H9 (cell line): ENCODE data around the gene KRTAP20-2. TPM values are rescaled to one million over a fixed set of nuclear protein-coding genes. Genes with fewer than 3 reads are reported as not detected.

Experiments
- DNase-seq: peaks from one replicate; pipeline ENCODE4 v3.0.0-alpha.2; 2017
- H2AFZ ChIP-seq: one replicate; pipeline ENCODE4 v1.6.1; 2013; ENCODE audit warnings: mild to moderate bottlenecking, low read length, control low read depth, moderate library complexity
- H2AK5ac ChIP-seq: 2 replicates; pipeline ENCODE4 v1.6.1; 2013; ENCODE audit warnings: low read length, control low read depth, mixed read lengths; ENCODE audit not compliant: insufficient read length
- H2BK120ac ChIP-seq: one replicate; pipeline ENCODE4 v1.6.1; 2013; ENCODE audit warnings: low read depth, mild to moderate bottlenecking, low read length, control low read depth, inconsistent platforms; ENCODE audit not compliant: poor library complexity, severe bottlenecking
- H2BK12ac ChIP-seq: 2 replicates; pipeline ENCODE4 v1.6.1; 2013; ENCODE audit warnings: low read length, control low read depth, mixed read lengths, low read depth; ENCODE audit not compliant: insufficient read length
- H2BK15ac ChIP-seq: 2 replicates; pipeline ENCODE4 v1.6.1; 2013; ENCODE audit warnings: low read depth, low read length, control low read depth
- H2BK20ac ChIP-seq: one replicate; pipeline ENCODE4 v1.6.1; 2013; ENCODE audit warnings: low read depth, mild to moderate bottlenecking, low read length, control low read depth, inconsistent platforms; ENCODE audit not compliant: poor library complexity, severe bottlenecking
- H2BK5ac ChIP-seq: 2 replicates; pipeline ENCODE4 v1.6.1; 2013; ENCODE audit warnings: low read length, control low read depth, mixed read lengths; ENCODE audit not compliant: insufficient read length
- H3K14ac ChIP-seq: 2 replicates; pipeline ENCODE4 v1.6.1; 2013; ENCODE audit warnings: low read length, control low read depth; ENCODE audit not compliant: insufficient read depth
- H3K18ac ChIP-seq: 2 replicates; pipeline ENCODE4 v1.6.1; 2013; ENCODE audit warnings: low read depth, mild to moderate bottlenecking, mixed read lengths, low read length, control low read depth; ENCODE audit not compliant: insufficient read length
- H3K23ac ChIP-seq: 2 replicates; pipeline ENCODE4 v1.6.1; 2013; ENCODE audit warnings: low read length, control low read depth, mixed read lengths, low read depth; ENCODE audit not compliant: insufficient read length
- H3K23me2 ChIP-seq: 2 replicates; pipeline ENCODE4 v1.6.1; 2013; ENCODE audit warnings: low read depth, mild to moderate bottlenecking, mixed read lengths, low read length, control low read depth; ENCODE audit not compliant: insufficient read length, poor library complexity, severe bottlenecking
- H3K27ac ChIP-seq: 2 replicates; pipeline ENCODE4 v1.5.1; 2013; ENCODE audit warnings: low read length, control low read depth, mixed read lengths, low read depth; ENCODE audit not compliant: insufficient read length
- H3K27me3 ChIP-seq: 2 replicates; pipeline ENCODE4 v1.6.1; 2013; ENCODE audit warnings: low read length, control low read depth, inconsistent platforms; ENCODE audit not compliant: insufficient read depth
- H3K4ac ChIP-seq: 2 replicates; pipeline ENCODE4 v1.6.1; 2013; ENCODE audit warnings: low read depth, mild to moderate bottlenecking, control low read depth, inconsistent platforms, low read length, moderate library complexity
- H3K4me1 ChIP-seq: 2 replicates; pipeline ENCODE4 v1.6.1; 2013; ENCODE audit warnings: low read length, control low read depth, inconsistent platforms; ENCODE audit not compliant: insufficient read depth
- H3K4me2 ChIP-seq: 2 replicates; pipeline ENCODE4 v1.6.1; 2013; ENCODE audit warnings: low read length, control low read depth, mixed read lengths; ENCODE audit not compliant: insufficient read length, insufficient read depth
- H3K56ac ChIP-seq: 2 replicates; pipeline ENCODE4 v1.6.1; 2013; ENCODE audit warnings: low read depth, mild to moderate bottlenecking, mixed read lengths, low read length, control low read depth; ENCODE audit not compliant: insufficient read length
- H3K79me1 ChIP-seq: 2 replicates; pipeline ENCODE4 v1.6.1; 2013; ENCODE audit warnings: low read depth, mild to moderate bottlenecking, moderate library complexity, low read length, control low read depth, inconsistent platforms; ENCODE audit not compliant: insufficient read depth, poor library complexity, severe bottlenecking
- H3K79me2 ChIP-seq: 2 replicates; pipeline ENCODE4 v1.6.1; 2013; ENCODE audit warnings: low read length, control low read depth, inconsistent platforms; ENCODE audit not compliant: insufficient read depth
- H3K9ac ChIP-seq: 2 replicates; pipeline ENCODE4 v1.6.1; 2013; ENCODE audit warnings: low read length, control low read depth, mixed read lengths; ENCODE audit not compliant: insufficient read length; ENCODE audit errors: extremely low read depth
- H3K9me3 ChIP-seq: one replicate; pipeline ENCODE4 v1.6.1; 2013; ENCODE audit warnings: low read depth, low read length, inconsistent platforms; ENCODE audit not compliant: control insufficient read depth
- H3T11ph ChIP-seq: one replicate; pipeline ENCODE4 v1.6.1; 2013; ENCODE audit warnings: mild to moderate bottlenecking, low read length, control low read depth, inconsistent platforms
- H4K20me1 ChIP-seq: one replicate; pipeline ENCODE4 v1.6.1; 2013; ENCODE audit not compliant: control insufficient read depth, insufficient read length, insufficient read depth
- H4K5ac ChIP-seq: 2 replicates; pipeline ENCODE4 v1.6.1; 2013; ENCODE audit warnings: low read depth, mild to moderate bottlenecking, mixed read lengths, low read length, control low read depth; ENCODE audit not compliant: insufficient read length
- H4K8ac ChIP-seq: replicated peaks from 2 replicates; pipeline ENCODE4 v1.6.1; 2013; ENCODE audit warnings: low read length, control low read depth, mixed read lengths, low read depth; ENCODE audit not compliant: insufficient read length
- H4K91ac ChIP-seq: 2 replicates; pipeline ENCODE4 v1.6.1; 2013; ENCODE audit warnings: low read depth, mild to moderate bottlenecking, moderate library complexity, mixed read lengths, low read length, control low read depth; ENCODE audit not compliant: insufficient read length
- H3K27ac Mint-ChIP-seq, 3 experiments: 2 replicates in 2 of 3; 3 replicates in 1 of 3; pipeline ENCODE4 v1.8.0; 2020 to 2021; ENCODE audit warnings: mixed read lengths in 3 of 3, mild to moderate bottlenecking in 1 of 3, moderate library complexity in 1 of 3
- H3K27me3 Mint-ChIP-seq: 2 replicates; pipeline ENCODE4 v1.8.0; 2021; ENCODE audit warnings: low read depth, mild to moderate bottlenecking, moderate library complexity, mixed read lengths
- H3K36me3 Mint-ChIP-seq, 3 experiments: 2 replicates in 2 of 3; 3 replicates in 1 of 3; pipeline ENCODE4 v1.8.0; 2020 to 2021; ENCODE audit warnings: low read depth in 3 of 3, mixed read lengths in 3 of 3; ENCODE audit not compliant: insufficient read depth in 1 of 3
- H3K4me1 Mint-ChIP-seq, 2 experiments: 2 replicates each; pipeline ENCODE4 v1.8.0; 2020; ENCODE audit warnings: mixed read lengths in 2 of 2
- H3K4me3 Mint-ChIP-seq, 2 experiments: 2 replicates in 1 of 2; 3 replicates in 1 of 2; pipeline ENCODE4 v1.8.0; 2020 to 2021; ENCODE audit warnings: mild to moderate bottlenecking in 2 of 2, mixed read lengths in 2 of 2, moderate library complexity in 1 of 2
- H3K9me3 Mint-ChIP-seq, 2 experiments: 2 replicates in 1 of 2; 3 replicates in 1 of 2; pipeline ENCODE4 v1.8.0; 2020; ENCODE audit warnings: mild to moderate bottlenecking in 2 of 2, mixed read lengths in 2 of 2, moderate library complexity in 1 of 2
- CTCF ChIP-seq: fragments of 200-600 bp; sonication (generic); conservative IDR thresholded peaks from 3 replicates; pipeline ENCODE4 v1.8.0; 2021; ENCODE audit warnings: antibody characterized with exemption, mild to moderate bottlenecking
- WGBS: extraction: QIAGEN DNeasy Blood & Tissue Kit; methylation state at CpG from one replicate; pipeline ENCODE4 v1.1.7; 2013; ENCODE audit warnings: missing lambda C conversion rate, low lambda C conversion rate, mixed read lengths; ENCODE audit not compliant: insufficient read length; ENCODE audit errors: extremely low coverage; 5-methylcytosine and 5-hydroxymethylcytosine counted together
- total RNA-seq: library from RNA; stranded (reverse); gene quantifications from 2 replicates; pipeline ENCODE4 v1.2.1, GENCODE V29; 2021

KRTAP20-2 gene
- total RNA-seq, 1 experiment from 2014 or later: not detected

GRCh38 chr21:30613836-30614235 is 21.2 kb upstream of the KRTAP20-2 start, which contains the start of gene KRTAP6-1:
Gene KRTAP6-1, minus strand, starts transcription at chr21:30613930. Its CDS starts 26 bp downstream, at chr21:30613904.
- no peak within 1 kb of the TSS for H3K18ac ChIP-seq
- H2BK12ac ChIP-seq: no peak within 1 kb of the TSS
- no peak within 1 kb of the TSS for H2BK120ac ChIP-seq
- H4K8ac ChIP-seq: no peak within 1 kb of the TSS
- H2AK5ac ChIP-seq: no peak within 1 kb of the TSS
- no peak within 1 kb of the TSS for H3K4me2 ChIP-seq
- TF ChIP-seq CTCF: no peak
- H3K23ac ChIP-seq: no peak within 1 kb of the TSS
- H3K23me2 ChIP-seq: no peaks in the 10 kb centered on the region
- Mint-ChIP-seq H3K36me3 (peaks cover 0 to 17% (median 5%) of the 10 kb centered on the region in 3 experiments; a peak in 5 of 7 replicates), H3K4me1 (no peaks in the 10 kb centered on the region), H3K27me3 (no peaks in the 10 kb centered on the region; the same call in none of the 2 replicates), H3K27ac (no peak within 1 kb of the TSS), H3K4me3 (no peak within 1 kb of the TSS), H3K9me3 (peaks cover 3 to 36% of the 10 kb centered on the region in 2 experiments; a peak in 4 of 5 replicates)
- H2BK20ac ChIP-seq: no peak within 1 kb of the TSS
- H2BK15ac ChIP-seq: no peak within 1 kb of the TSS
- no peak within 1 kb of the TSS for H3K14ac ChIP-seq
- no peak within 1 kb of the TSS for H4K5ac ChIP-seq
- H3K27me3 ChIP-seq: no peaks in the 10 kb centered on the region
- no peak for DNase-seq
- no peaks in the 10 kb centered on the region for H3K79me2 ChIP-seq
- no peaks in the 10 kb centered on the region for H3K9me3 ChIP-seq
- H3K4me1 ChIP-seq: no peaks in the 10 kb centered on the region
- H3K27ac ChIP-seq: no peak within 1 kb of the TSS
- no peak within 1 kb of the TSS for H3K4ac ChIP-seq
- no peak within 1 kb of the TSS for H2AFZ ChIP-seq
- no CpG with 5 or more reads among the region's 2 CpGs for WGBS
- no peaks in the 10 kb centered on the region for H4K20me1 ChIP-seq
- no peak within 1 kb of the TSS for H3T11ph ChIP-seq
- no peak within 1 kb of the TSS for H3K56ac ChIP-seq
- H3K79me1 ChIP-seq: no peaks in the 10 kb centered on the region
- H3K9ac ChIP-seq: no peak within 1 kb of the TSS
- H4K91ac ChIP-seq: no peak within 1 kb of the TSS
- H2BK5ac ChIP-seq: no peak within 1 kb of the TSS
